HUES64 (cell line): ENCODE data around the gene RBMX.
A peak's percentile ranks its signal among the peaks of the same experiment; 100 is the strongest.
"Not testable (repeated sequence)": the region's sequence is repeated elsewhere in the genome, so short reads cannot be mapped to it uniquely, and the experiment has no call there.

ENCODE experiments used
- H3K27ac ChIP-seq: 2 replicates; pipeline ENCODE4 v1.7.0; 2013; ENCODE audit warnings: low read depth, low read length, inconsistent platforms
- H3K27me3 ChIP-seq: 2 replicates; pipeline ENCODE4 v1.6.1; 2013; ENCODE audit warnings: mild to moderate bottlenecking, low read length; ENCODE audit not compliant: insufficient read depth
- H3K36me3 ChIP-seq: 2 replicates; pipeline ENCODE4 v1.6.1; 2013; ENCODE audit warnings: mild to moderate bottlenecking, low read length; ENCODE audit not compliant: insufficient read depth
- H3K4me1 ChIP-seq: 2 replicates; pipeline ENCODE4 v1.6.1; 2013; ENCODE audit warnings: mild to moderate bottlenecking, low read length, moderate library complexity; ENCODE audit not compliant: insufficient read depth
- H3K4me3 ChIP-seq: 2 replicates; pipeline ENCODE4 v1.5.1; 2013; ENCODE audit warnings: mild to moderate bottlenecking, low read length, moderate library complexity
- H3K9ac ChIP-seq: 2 replicates; pipeline ENCODE4 v1.6.1; 2013; ENCODE audit warnings: mild to moderate bottlenecking, low read depth, low read length
- H3K9me3 ChIP-seq: 2 replicates; pipeline ENCODE4 v1.6.1; 2013; ENCODE audit warnings: low read depth, low read length; ENCODE audit not compliant: insufficient read depth
- WGBS: fragments of 150-250, 120-280 bp; methylation state at CpG from one replicate; pipeline ENCODE4 v1.1.7; 2013; ENCODE audit warnings: missing lambda C conversion rate; 5-methylcytosine and 5-hydroxymethylcytosine counted together

RBMX gene

DNA sequence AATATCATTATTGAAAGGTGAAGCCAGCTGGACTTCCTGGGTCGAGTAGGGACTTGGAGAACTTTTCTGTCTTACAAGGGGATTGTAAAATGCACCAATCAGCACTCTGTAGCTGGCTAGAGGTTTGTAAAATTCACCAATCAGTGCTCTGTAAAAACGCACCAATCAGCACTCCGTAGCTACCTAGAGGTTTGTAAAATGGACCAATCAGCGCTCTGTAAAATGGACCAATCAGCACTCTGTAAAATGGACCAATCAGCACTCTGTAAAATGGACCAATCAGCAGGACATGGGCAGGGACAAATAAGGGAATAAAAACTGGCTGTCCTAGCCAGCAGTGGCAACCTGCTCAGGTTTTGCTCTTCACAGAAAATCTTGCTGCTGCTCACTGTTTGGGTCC, 23.5 kb upstream of the RBMX start:
- H3K4me1 ChIP-seq, H3K9ac ChIP-seq, H3K4me3 ChIP-seq, H3K9me3 ChIP-seq, H3K36me3 ChIP-seq, H3K27me3 ChIP-seq, H3K27ac ChIP-seq: not testable (repeated sequence)
- WGBS, result 98% methylated on average over 4 of the region's 4 CpGs

DNA sequence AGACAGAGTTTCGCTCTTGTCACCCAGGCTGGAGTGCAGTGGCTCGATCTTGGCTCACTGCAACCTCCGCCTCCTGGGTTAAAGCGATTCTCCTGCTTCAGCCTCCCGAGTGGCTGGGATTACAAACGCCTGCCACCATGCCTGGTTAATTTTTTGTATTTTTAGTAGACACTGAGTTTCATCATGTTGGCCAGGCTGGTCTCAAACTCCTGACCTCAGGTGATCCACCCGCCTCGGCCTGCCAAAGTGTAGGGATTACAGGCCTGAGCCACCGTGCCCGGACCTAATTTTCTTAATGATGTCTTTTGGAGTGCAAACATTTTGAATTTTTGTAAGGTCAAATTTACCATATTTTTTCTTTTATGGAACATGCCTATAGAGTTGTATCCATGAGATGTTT, 19.5 kb upstream of the RBMX start:
- H3K4me1 ChIP-seq, H3K9ac ChIP-seq, H3K27me3 ChIP-seq, H3K27ac ChIP-seq, H3K4me3 ChIP-seq, H3K9me3 ChIP-seq, H3K36me3 ChIP-seq: not testable (repeated sequence)
- 96% methylated on average over 10 of the region's 10 CpGs for WGBS

DNA sequence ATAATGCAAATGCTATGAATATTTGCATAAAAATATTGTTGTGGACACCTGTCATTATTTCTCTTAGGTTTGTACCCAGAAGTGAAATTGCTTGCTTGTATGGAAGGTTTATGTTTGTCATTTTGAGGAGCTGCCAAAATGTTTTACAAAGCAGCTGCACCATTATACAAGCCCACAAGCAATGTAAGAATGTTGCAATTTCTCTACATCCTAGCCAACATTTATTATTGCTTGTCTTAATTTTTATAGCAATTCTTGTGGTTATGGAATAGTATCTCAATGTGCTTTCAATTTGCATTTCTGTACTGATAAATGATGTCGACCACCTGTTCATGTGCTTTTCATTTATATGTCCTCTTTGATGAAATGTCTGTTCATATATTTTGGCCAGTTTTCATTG, 18.7 kb upstream of the RBMX start:
- Histone ChIP-seq H3K9ac (no peak overlapping the region), H3K27ac (no peak overlapping the region), H3K4me1 (no peaks in the 10 kb centered on the region), H3K9me3 (no peaks in the 10 kb centered on the region), H3K27me3 (no peaks in the 10 kb centered on the region), H3K36me3 (no peaks in the 10 kb centered on the region), H3K4me3 (no peak overlapping the region)
- 100% methylated on average over 1 of the region's 1 CpG for WGBS

DNA sequence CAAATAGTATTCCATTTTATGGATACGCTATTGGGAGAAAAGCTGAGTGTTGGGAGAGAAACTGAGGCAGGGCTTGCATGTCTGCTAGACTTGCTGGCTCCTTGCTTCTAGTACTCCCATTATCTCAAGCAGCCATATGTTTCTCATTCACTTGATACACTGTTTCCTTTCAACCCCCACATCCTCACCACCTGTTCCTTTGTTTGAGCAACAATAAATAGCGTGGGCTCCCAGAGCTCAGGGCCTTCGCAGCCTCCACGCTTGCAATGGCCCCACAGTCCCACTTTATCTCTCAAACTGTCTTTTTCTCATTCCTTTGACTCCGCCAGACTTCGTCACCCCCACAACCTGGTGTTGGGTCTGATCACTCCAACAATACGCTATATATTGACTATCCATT, 18.2 kb upstream of the RBMX start:
- H3K4me3 ChIP-seq, H3K27me3 ChIP-seq, H3K4me1 ChIP-seq, H3K27ac ChIP-seq, H3K36me3 ChIP-seq, H3K9ac ChIP-seq, H3K9me3 ChIP-seq: not testable (repeated sequence)
- WGBS, result 93% methylated on average over 7 of the region's 7 CpGs

DNA sequence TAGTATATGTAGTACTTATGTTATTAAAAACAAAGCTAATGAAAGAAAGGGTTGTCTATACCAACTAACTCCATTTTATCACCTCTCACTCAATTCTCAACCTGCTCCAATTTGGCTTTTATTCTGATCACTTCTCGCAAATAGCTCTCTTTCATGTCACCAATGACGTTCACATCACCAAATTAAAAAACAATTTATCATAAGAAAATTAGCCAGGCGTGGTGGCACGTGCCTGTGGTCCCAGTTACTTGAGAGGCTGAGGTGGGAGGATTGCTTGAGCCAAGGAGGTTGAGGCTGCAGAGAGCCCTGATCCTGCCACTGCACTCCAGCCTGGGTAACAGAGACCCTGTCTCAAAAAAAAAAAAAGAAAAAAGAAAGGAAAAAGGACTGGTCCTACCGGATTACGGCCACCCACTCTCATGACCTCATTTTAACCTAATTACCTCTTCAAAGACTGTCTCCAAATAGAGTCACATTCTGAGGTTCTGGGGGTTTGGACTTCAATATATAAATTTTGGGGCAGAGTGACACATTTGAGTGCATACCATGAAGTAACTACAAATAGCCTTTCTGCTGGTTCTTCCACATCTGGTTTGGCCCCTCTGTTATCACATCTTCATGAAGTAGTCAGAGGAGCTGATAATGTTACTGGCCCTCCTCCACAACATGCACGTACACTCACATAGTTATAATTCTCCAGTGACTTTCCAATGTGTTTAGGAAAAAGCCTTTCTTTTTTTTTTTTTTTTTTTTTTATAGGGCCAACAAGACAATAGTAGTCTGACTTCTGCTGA, 15.8 kb upstream of the RBMX start:
- Histone ChIP-seq H3K9me3 (no peaks in the 10 kb centered on the region), H3K27me3 (no peaks in the 10 kb centered on the region), H3K27ac (no peak overlapping the region), H3K4me1 (no peaks in the 10 kb centered on the region), H3K36me3 (no peaks in the 10 kb centered on the region), H3K9ac (no peak overlapping the region), H3K4me3 (no peak overlapping the region)
- WGBS, result 89% methylated on average over 4 of the region's 7 CpGs

DNA sequence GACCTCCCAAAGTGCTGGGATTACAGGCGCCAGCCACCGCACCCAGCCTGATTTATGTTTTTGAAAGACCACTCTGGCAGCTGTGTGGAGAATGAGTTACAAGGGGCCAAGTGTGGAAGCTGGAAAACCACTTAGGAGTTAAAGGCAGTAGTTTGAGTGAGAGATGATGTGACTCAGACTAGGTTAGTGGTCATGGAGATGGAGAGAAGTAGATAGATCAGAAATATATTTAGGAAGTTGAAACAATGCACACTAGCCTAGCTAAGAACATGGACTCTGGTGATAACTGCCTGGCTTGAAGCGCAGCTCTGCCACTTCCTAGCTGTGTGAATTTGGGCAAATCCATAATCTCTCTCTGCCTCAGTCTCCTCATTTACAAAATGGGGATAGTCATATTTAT, 11.9 kb upstream of the RBMX start:
- H3K9me3 ChIP-seq, result no peaks in the 10 kb centered on the region
- no peaks in the 10 kb centered on the region for H3K4me1 ChIP-seq
- H3K9ac ChIP-seq, result no peak overlapping the region
- no peaks in the 10 kb centered on the region for H3K27me3 ChIP-seq
- 92% methylated on average over 2 of the region's 3 CpGs for WGBS
- H3K36me3 ChIP-seq, result no peaks in the 10 kb centered on the region
- H3K4me3 ChIP-seq, result no peak overlapping the region
- H3K27ac ChIP-seq, result no peak overlapping the region

DNA sequence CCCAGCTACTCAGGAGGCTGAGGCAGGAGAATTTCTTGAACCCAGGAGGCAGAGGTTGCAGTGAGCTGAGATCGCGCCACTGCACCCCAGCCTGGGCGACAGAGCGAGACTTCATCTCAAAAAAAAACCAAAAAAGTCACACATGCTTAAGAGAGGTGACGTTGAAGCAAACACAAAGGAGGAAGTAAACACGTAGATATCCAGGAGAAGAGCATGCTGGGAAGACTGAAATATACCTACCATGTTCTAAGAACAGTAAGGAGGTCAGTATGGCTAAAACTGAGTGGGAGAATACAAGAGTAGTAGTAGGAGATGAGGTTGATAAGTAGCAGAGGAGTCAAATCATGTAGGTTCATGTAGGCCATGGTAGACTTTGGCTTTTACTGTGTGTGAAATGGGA, 10.1 kb upstream of the RBMX start:
- not testable (repeated sequence) for H3K36me3 ChIP-seq, H3K27ac ChIP-seq, H3K27me3 ChIP-seq, H3K9me3 ChIP-seq, H3K4me1 ChIP-seq, H3K9ac ChIP-seq, H3K4me3 ChIP-seq
- 80% methylated on average over 4 of the region's 6 CpGs for WGBS

DNA sequence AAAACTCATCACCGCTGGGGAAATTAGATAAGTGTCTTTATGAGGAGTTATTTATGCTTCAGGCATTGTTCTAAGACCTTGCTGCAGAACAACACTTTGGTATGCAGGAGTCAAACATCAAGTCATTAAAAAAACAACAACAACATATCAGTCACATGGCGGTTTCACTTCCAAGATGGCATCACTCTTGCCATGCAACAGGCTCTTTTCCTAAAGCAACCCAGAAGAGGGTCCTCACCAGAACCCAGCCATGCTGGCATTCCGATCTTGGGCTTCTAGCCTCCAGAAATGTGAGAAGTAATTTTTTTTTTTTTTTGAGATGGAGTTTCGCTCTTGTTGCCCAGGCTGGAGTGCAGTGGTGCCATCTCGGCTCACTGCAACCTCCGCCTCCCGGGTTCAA, 8.7 kb upstream of the RBMX start:
- H3K4me3 ChIP-seq, result no peak overlapping the region
- no peaks in the 10 kb centered on the region for H3K4me1 ChIP-seq
- H3K27ac ChIP-seq, result no peak overlapping the region
- H3K9me3 ChIP-seq, result no peaks in the 10 kb centered on the region
- no peaks in the 10 kb centered on the region for H3K36me3 ChIP-seq
- no peaks in the 10 kb centered on the region for H3K27me3 ChIP-seq
- H3K9ac ChIP-seq, result no peak overlapping the region
- 95% methylated on average over 7 of the region's 7 CpGs for WGBS

DNA sequence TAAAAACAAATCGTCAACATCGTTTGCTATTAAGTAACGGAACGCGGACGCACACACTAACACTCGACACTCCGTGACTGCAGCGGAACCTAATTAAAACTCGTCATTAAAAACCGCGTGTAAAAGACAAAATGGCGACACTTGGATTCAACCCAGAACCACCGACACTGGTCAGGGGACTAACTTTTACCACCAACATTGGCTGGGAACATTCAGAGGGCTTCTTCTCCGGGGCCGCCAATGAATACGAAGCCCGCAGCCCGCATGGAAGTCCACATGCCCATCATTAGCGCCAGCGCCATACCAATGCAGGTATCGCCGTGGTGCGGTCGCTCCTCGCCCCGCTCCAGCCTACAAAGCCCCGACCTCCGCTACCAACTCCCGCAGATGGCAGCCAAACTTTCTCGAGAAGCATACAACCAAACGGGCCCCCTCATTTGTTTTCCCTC, 498 bp downstream of the RBMX start:
- H3K27ac ChIP-seq, result peak overlapping the region; percentile 95
- WGBS, result 0% methylated on average over 32 of the region's 32 CpGs
- H3K36me3 ChIP-seq, result peaks cover 44% of the 10 kb centered on the region
- peak overlapping the region; percentile 99 for H3K4me3 ChIP-seq
- peak overlapping the region; percentile 100 for H3K9ac ChIP-seq
- H3K27me3 ChIP-seq, result no peaks in the 10 kb centered on the region
- no peaks in the 10 kb centered on the region for H3K9me3 ChIP-seq
- no peaks in the 10 kb centered on the region for H3K4me1 ChIP-seq

DNA sequence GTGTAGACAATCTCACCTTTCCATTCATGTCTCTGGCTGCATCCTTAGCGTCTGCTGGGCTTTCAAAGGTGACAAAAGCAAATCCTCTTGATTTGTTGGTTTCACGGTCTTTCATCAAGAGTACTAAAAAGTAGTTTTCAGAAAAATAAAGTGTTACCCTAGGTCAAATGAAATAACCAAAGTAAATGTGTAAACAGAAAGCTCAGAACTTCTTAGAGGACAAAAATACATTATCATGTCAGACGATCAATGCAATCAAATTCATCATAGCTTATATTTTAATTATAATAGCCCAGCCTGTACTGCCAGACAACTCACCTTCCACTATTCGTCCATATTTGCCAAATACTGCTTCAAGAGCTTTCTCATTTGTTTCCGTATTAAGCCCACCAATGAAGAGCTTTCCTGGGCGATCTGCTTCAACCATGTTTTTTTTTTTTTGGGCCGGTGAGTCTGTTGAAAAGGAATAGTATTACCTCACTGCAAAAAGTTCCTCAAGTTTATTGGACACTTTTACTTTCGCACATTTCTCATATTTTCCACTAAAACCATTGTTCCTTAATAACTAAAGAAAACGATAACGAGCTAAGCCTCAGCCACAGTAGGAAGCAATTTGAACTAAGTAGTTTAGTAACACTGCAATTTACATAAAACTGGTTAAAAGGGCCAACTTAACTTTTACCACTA, 1.4 kb downstream of the RBMX start:
- WGBS, result 0% methylated on average over 6 of the region's 10 CpGs
- Histone ChIP-seq H3K36me3 (peaks cover 53% of the 10 kb centered on the region), H3K4me3 (peak overlapping the region; percentile 99), H3K9me3 (no peaks in the 10 kb centered on the region), H3K4me1 (no peaks in the 10 kb centered on the region), H3K27me3 (no peaks in the 10 kb centered on the region), H3K9ac (peak overlapping the region; percentile 100), H3K27ac (peak overlapping the region; percentile 95)

DNA sequence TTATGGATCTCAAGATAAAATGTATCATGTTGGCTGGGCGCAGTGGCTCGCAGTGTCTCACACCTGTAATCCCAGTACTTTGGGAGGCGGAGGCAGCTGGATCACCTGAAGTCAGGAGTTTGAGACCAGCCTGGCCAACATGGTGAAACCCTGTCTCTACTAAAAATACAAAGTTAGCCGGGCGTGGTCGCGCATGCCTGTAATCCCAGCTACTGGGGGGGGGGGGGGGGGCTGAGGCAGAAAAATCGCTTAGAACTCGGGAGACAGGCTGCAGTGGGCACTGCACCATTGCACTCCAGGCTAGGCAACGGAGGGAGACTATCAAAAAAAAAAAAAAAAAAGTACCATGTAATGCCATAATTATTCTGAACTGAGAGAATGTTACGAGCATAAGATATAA, 2.1 kb downstream of the RBMX start:
- H3K4me1 ChIP-seq, result no peaks in the 10 kb centered on the region
- H3K4me3 ChIP-seq, result peak overlapping the region; percentile 99
- H3K9ac ChIP-seq, result peak overlapping the region; percentile 100; the same call in 1 of the 2 replicates
- H3K27me3 ChIP-seq, result no peaks in the 10 kb centered on the region
- WGBS, result 75% methylated on average over 4 of the region's 11 CpGs
- no peak overlapping the region for H3K27ac ChIP-seq
- no peaks in the 10 kb centered on the region for H3K9me3 ChIP-seq
- peaks cover 59% of the 10 kb centered on the region for H3K36me3 ChIP-seq
